Nasal cavity respiratory epithelium epithelial cell of viscerocranial mucosa (primary cell): ENCODE results near the gene MYLK4. TPM values are rescaled to one million over a fixed set of nuclear protein-coding genes. Genes with fewer than 3 reads are reported as not detected.

ENCODE experiments used
- total RNA-seq: library from RNA; depleted of rRNA; stranded (reverse); fragments of >200 nt; gene quantifications from 2 replicates; pipeline ENCODE4 v1.2.3, GENCODE V29; 2014

Gene MYLK4
- 0.34 and 0.64 TPM in 2 replicates for total RNA-seq

DNA sequence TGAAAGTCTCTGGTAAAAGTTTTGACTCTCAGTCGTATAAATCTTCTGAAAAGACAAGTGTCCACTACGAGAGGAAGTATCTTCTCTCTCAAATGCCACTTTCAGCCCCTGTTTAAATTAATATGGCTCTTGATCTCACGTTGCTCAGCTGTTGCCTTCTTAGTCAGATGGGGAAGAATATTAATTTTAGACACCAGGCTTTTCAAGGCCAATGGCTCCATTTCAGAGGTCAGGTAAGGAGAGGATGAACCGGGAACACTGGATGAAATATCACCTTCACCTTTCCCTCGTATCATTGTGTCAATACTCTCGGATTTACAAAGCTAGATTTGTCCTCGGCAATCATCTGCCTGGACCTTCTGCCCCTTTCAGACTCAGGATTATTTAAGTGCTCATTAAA lies at the start of gene MYLK4:
Gene MYLK4, minus strand, starts transcription at position 91 of the 400 bp plus-strand sequence. CDS start 1,628 bp downstream, outside the sequence.

DNA sequence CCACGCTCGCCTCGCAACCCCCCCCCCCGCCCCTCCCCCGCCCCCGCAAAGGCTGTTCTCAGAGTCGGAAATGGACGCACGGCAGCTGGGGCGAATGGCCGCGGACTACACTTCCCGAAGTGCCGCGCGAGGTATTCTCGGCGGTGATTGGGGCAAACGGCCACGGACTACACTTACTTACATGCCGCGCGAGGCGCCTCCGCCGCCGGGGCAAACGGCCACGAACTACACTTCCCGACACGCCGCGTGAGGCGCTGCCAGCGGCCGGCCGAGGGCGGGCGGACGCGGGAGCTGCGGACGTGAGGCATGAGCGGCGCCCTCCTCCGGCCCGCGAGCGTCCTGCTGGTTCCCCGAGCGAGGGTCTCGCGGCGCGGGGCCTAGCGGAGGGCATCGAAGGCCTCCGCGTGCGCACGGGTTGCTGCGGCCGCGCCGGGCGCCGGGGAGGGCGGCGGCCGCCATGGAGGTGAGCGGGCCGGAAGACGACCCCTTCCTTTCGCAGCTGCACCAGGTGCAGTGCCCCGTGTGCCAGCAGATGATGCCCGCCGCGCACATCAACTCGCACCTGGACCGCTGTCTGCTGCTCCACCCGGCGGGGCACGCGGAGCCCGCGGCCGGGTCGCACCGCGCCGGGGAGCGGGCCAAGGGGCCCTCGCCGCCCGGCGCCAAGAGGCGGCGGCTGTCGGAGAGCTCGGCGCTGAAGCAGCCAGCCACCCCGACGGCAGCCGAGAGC lies 14.6 kb upstream of the MYLK4 start, which contains the start of gene WRNIP1:
Gene WRNIP1, plus strand, starts transcription at position 228 of the 730 bp plus-strand sequence. Its CDS starts 230 bp downstream, at position 458.

Other genes with a start within 250 kb of the MYLK4 start
- 52.3 and 71.9 TPM in 2 replicates for gene WRNIP1, start 14.5 kb upstream of the MYLK4 start, total RNA-seq
- 160 and 194 TPM in 2 replicates for gene SERPINB1, start 90.9 kb upstream of the MYLK4 start, total RNA-seq
- gene SERPINB9, start 152.4 kb upstream of the MYLK4 start, total RNA-seq = 1.7 and 11.7 TPM in 2 replicates
- gene SERPINB6, start 220.6 kb upstream of the MYLK4 start, total RNA-seq = 30.4 and 66.5 TPM in 2 replicates
- gene NQO2, start 249.0 kb upstream of the MYLK4 start, total RNA-seq = 14.0 and 26.6 TPM in 2 replicates